Uterus (tissue), 2 donors: ENCODE results near the gene OSBPL9.
"Not testable (repeated sequence)": the region's sequence is repeated elsewhere in the genome, so short reads cannot be mapped to it uniquely, and the experiment has no call there.

ENCODE experiments used
- POLR2A ChIP-seq, 2 donors: fragments of 450-650 bp; IDR thresholded peaks; one replicate each; pipeline ENCODE4 v1.6.1; 2016; ENCODE audit warnings: antibody characterized with exemption in 2 of 2, mild to moderate bottlenecking in 1 of 2, moderate library complexity in 1 of 2
- TF ChIP-seq, protein P1 (sequence below), 4 experiments: fragments of 200-600 bp in 2 of 4; fragments of 450-650 bp in 2 of 4; sonication (generic) in 2 of 4; IDR thresholded peaks; one replicate each; pipeline ENCODE4 v1.5.1; 2016 to 2019; ENCODE audit warnings: antibody characterized with exemption in 4 of 4, mild to moderate bottlenecking in 2 of 4, moderate library complexity in 1 of 4

- TF ChIP-seq, protein P1, sequence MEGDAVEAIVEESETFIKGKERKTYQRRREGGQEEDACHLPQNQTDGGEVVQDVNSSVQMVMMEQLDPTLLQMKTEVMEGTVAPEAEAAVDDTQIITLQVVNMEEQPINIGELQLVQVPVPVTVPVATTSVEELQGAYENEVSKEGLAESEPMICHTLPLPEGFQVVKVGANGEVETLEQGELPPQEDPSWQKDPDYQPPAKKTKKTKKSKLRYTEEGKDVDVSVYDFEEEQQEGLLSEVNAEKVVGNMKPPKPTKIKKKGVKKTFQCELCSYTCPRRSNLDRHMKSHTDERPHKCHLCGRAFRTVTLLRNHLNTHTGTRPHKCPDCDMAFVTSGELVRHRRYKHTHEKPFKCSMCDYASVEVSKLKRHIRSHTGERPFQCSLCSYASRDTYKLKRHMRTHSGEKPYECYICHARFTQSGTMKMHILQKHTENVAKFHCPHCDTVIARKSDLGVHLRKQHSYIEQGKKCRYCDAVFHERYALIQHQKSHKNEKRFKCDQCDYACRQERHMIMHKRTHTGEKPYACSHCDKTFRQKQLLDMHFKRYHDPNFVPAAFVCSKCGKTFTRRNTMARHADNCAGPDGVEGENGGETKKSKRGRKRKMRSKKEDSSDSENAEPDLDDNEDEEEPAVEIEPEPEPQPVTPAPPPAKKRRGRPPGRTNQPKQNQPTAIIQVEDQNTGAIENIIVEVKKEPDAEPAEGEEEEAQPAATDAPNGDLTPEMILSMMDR (IDR thresholded peaks at IDR 0.05), result not testable (repeated sequence)
- TF ChIP-seq POLR2A (IDR thresholded peaks at IDR 0.05), result not testable (repeated sequence)
Observed at GRCh38 chr1:51701782-51702181, 84.9 kb downstream of the OSBPL9 start.
